SU-DHL-6 (cell line): ENCODE data around the gene PTPRK.

Source experiments
- EZH2phosphoT487 ChIP-seq: fragments of 200-600 bp; sonication (generic), shearing (Covaris generic); conservative IDR thresholded peaks from 2 replicates; pipeline ENCODE4 v1.6.1; 2018; ENCODE audit warnings: mild to moderate bottlenecking, antibody characterized with exemption, low read length, moderate library complexity, mixed read lengths
- TF ChIP-seq, protein P1 (sequence below): fragments of 200-600 bp; sonication (generic); IDR thresholded peaks from one replicate; pipeline ENCODE4 v1.5.1; 2017; ENCODE audit warnings: antibody characterized with exemption, mild to moderate bottlenecking, low read length, moderate library complexity; ENCODE audit not compliant: insufficient read depth, poor library complexity, severe bottlenecking

DNA sequence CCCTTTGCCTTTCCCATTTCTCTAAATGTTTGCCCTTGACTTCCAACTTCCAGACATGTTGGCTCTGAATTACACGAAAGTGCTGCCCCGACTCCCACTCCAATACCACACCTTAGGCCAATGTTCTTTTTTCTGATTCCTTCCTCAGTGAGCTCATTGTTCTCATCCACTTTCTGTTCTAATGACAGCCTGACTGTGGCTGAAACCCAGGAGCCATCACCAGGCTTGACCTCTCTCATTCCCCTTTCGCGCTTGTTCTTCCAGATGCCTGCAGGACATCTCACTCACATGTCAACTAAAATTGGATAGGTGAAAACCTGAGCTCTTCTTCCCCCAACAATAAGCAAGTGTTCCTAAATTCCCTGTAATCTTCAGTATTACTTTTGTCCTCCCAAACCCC lies 40.4 kb downstream of the PTPRK start:
- TF ChIP-seq, protein P1, sequence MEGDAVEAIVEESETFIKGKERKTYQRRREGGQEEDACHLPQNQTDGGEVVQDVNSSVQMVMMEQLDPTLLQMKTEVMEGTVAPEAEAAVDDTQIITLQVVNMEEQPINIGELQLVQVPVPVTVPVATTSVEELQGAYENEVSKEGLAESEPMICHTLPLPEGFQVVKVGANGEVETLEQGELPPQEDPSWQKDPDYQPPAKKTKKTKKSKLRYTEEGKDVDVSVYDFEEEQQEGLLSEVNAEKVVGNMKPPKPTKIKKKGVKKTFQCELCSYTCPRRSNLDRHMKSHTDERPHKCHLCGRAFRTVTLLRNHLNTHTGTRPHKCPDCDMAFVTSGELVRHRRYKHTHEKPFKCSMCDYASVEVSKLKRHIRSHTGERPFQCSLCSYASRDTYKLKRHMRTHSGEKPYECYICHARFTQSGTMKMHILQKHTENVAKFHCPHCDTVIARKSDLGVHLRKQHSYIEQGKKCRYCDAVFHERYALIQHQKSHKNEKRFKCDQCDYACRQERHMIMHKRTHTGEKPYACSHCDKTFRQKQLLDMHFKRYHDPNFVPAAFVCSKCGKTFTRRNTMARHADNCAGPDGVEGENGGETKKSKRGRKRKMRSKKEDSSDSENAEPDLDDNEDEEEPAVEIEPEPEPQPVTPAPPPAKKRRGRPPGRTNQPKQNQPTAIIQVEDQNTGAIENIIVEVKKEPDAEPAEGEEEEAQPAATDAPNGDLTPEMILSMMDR, result no peak
- TF ChIP-seq EZH2phosphoT487, result no peak
